ENCODE results near the gene TBCD.
A peak's percentile ranks its signal among the peaks of the same experiment; 100 is the strongest.

Gene TBCD

DNA sequence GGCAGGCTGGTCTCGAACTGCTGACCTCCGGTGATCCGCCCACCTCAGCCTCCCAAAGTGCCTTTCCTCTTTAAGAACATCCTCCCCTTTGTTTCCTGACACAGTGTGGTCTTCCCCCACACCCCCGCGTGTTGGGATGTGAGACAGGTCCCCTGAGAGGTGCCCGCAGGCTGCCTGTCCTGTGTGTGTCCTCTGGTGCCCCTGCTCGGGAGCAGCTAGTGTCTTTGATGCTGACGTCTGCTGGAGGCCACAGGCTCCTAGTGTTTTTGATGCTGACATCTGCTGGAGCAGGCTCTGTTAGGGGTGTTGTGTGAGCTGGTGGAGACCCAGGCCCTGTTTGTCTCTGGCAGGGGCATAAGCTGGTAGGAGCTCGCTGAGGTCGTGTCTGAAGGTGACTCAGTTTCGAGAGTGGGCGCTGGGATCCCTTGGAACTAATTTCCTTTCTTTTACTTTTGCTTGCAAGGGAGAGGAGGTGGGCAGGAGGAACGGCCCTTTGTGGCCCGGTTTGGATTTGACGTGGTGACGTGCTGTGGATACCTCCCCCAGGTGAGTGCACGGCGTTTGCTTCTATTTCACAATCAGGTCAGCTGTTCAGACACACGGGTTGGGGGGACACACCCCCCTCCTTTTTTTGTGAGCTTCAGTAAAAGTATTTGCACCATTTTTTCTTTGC, 29.4 kb upstream of the TBCD start:
- peaks cover 5 to 6% of the 10 kb centered on the region in 2 donors for H3K4me1 ChIP-seq (ENCODE audit: control insufficient read depth in 2 of 2, insufficient read depth in 1 of 2, low read depth in 1 of 2, low read length in 2 of 2)
- H3K18ac ChIP-seq (ENCODE audit: low read length): no peak overlapping the region
- no peak overlapping the region for H2BK120ac ChIP-seq (ENCODE audit: low read depth, low read length)
- H2BK15ac ChIP-seq (ENCODE audit: low read length): no peak overlapping the region
- H3K27me3 ChIP-seq (ENCODE audit: control insufficient read depth in 3 of 3, insufficient read depth in 3 of 3, low read depth in 1 of 3, low read length in 3 of 3): no peaks in the 10 kb centered on the region
- no peak overlapping the region for H2AFZ ChIP-seq (ENCODE audit: low read length)
- WGBS, 2 donors (ENCODE audit: extremely low coverage in 2 of 2, insufficient read length in 2 of 2, insufficient replicate concordance in 1 of 2): no CpG with 5 or more reads among the region's 19 CpGs
- H3K36me3 ChIP-seq (replicated peaks in 1 of 2; ENCODE audit: control insufficient read depth in 2 of 2, insufficient read depth in 2 of 2, low read length in 2 of 2): peaks cover 26 to 65% of the 10 kb centered on the region in 2 donors
- no peak overlapping the region for H2BK12ac ChIP-seq (ENCODE audit: low read length)
- no peak overlapping the region for H2BK5ac ChIP-seq (ENCODE audit: low read length)
- H3K4me2 ChIP-seq (ENCODE audit: insufficient read depth, low read length, poor library complexity, severe bottlenecking): no peak overlapping the region
- no peak overlapping the region for H3K23ac ChIP-seq (ENCODE audit: low read depth, low read length, poor library complexity)
- no peak overlapping the region for H3K27ac ChIP-seq (replicated peaks; ENCODE audit: low read length)
- no peak overlapping the region for H3K9ac ChIP-seq (ENCODE audit: low read depth, low read length, poor library complexity)
- H3K79me1 ChIP-seq (ENCODE audit: low read depth, low read length): peaks cover 5% of the 10 kb centered on the region
- H4K91ac ChIP-seq (ENCODE audit: low read depth, low read length, poor library complexity): no peak overlapping the region
- no peak overlapping the region for H3K4ac ChIP-seq (ENCODE audit: low read length)
- H3K9me3 ChIP-seq (replicated peaks in 1 of 2; ENCODE audit: control insufficient read depth in 2 of 2, insufficient read depth in 1 of 2, low read depth in 1 of 2, low read length in 2 of 2): peaks cover 0 to 2% of the 10 kb centered on the region in 2 donors
- no peak overlapping the region for H2AK5ac ChIP-seq (ENCODE audit: low read depth, low read length)
- no peak overlapping the region for H3K4me3 ChIP-seq (ENCODE audit: low read length in 2 of 2)
- no peak for DNase-seq (ENCODE audit: low spot score)
- no peak overlapping the region for H4K8ac ChIP-seq (ENCODE audit: low read depth, low read length)
- H3K14ac ChIP-seq (ENCODE audit: low read length): no peak overlapping the region

DNA sequence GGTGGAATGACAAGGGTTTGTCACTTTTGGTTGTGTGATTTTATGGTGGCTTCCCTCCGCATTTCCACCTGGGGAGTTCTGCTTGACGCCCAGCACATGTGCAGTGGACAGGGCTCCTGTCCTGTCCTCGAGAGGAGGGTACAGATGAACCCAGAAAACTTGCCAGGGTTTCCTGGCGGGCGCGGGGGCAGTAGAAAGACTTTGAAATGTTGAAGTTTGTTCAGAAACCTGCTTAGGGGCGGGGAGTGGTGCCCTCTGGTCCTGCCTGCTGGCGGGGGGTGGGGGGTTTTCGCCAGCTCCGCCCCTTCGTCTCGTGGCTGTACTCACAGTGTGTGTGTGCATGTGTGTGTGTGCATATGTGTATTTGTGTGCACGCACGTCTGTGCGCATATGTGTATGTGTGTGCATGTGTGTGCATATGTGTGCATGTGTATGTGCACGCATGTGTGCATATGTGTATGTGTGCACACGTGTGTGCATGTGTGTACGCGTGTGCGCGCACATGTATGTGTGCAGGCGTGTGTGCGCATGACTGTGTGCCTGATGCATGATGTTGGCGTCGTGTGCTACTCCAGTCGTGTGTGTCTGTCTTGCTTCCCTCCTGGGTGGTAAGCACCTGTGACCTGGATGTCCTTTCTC, 28.6 kb upstream of the TBCD start:
- H3K4me2 ChIP-seq (ENCODE audit: insufficient read depth, low read length, poor library complexity, severe bottlenecking): no peak overlapping the region
- no peak for DNase-seq (ENCODE audit: low spot score)
- H2BK12ac ChIP-seq (ENCODE audit: low read length): no peak overlapping the region
- peak overlapping the region; percentile 96 for H4K8ac ChIP-seq (ENCODE audit: low read depth, low read length)
- no peak overlapping the region for H2AK5ac ChIP-seq (ENCODE audit: low read depth, low read length)
- no peak overlapping the region for H3K18ac ChIP-seq (ENCODE audit: low read length)
- no peak overlapping the region for H2AFZ ChIP-seq (ENCODE audit: low read length)
- no CpG with 5 or more reads among the region's 26 CpGs for WGBS, 2 donors (ENCODE audit: extremely low coverage in 2 of 2, insufficient read length in 2 of 2, insufficient replicate concordance in 1 of 2)
- peaks cover 5% of the 10 kb centered on the region for H3K79me1 ChIP-seq (ENCODE audit: low read depth, low read length)
- peak overlapping the region; percentile 75 for H3K23ac ChIP-seq (ENCODE audit: low read depth, low read length, poor library complexity)
- no peaks in the 10 kb centered on the region for H3K4me1 ChIP-seq (ENCODE audit: control insufficient read depth in 2 of 2, insufficient read depth in 1 of 2, low read depth in 1 of 2, low read length in 2 of 2)
- H3K27me3 ChIP-seq (ENCODE audit: control insufficient read depth in 3 of 3, insufficient read depth in 3 of 3, low read depth in 1 of 3, low read length in 3 of 3): no peaks in the 10 kb centered on the region
- peaks cover 29 to 72% of the 10 kb centered on the region in 2 donors for H3K36me3 ChIP-seq (replicated peaks in 1 of 2; ENCODE audit: control insufficient read depth in 2 of 2, insufficient read depth in 2 of 2, low read length in 2 of 2)
- no peak overlapping the region for H3K27ac ChIP-seq (replicated peaks; ENCODE audit: low read length)
- peak overlapping the region in 1 of 2 donors; percentile 53 for H3K4me3 ChIP-seq (ENCODE audit: low read length in 2 of 2)
- peak overlapping the region; percentile 87 for H3K14ac ChIP-seq (ENCODE audit: low read length)
- no peak overlapping the region for H2BK15ac ChIP-seq (ENCODE audit: low read length)
- peaks cover 0 to 2% of the 10 kb centered on the region in 2 donors for H3K9me3 ChIP-seq (replicated peaks in 1 of 2; ENCODE audit: control insufficient read depth in 2 of 2, insufficient read depth in 1 of 2, low read depth in 1 of 2, low read length in 2 of 2)
- peak overlapping the region; percentile 72 for H3K9ac ChIP-seq (ENCODE audit: low read depth, low read length, poor library complexity)
- no peak overlapping the region for H2BK120ac ChIP-seq (ENCODE audit: low read depth, low read length)
- H3K4ac ChIP-seq (ENCODE audit: low read length): no peak overlapping the region
- H2BK5ac ChIP-seq (ENCODE audit: low read length): no peak overlapping the region
- H4K91ac ChIP-seq (ENCODE audit: low read depth, low read length, poor library complexity): no peak overlapping the region

DNA sequence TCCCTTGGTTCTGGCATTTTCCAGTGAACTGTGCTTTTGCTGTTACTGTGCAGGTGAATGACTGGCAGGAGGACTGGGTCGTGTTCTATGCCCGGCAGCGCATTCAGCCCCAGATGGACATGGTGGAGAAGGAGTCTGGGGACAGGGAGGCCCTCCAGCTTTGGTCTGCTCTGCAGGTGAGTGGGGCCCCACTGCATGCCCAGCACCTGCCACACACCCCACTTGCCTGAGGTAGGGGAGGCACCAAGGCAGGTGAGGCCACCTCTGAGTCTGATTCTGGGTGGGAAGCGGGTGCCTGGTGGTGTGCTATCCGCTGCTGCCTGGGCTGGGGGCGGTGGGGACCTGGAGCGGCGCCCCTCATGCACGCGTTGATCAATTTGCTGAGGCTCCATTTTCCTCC, 25.4 kb upstream of the TBCD start:
- peak overlapping the region; percentile 21 for H3K9ac ChIP-seq (ENCODE audit: low read depth, low read length, poor library complexity)

DNA sequence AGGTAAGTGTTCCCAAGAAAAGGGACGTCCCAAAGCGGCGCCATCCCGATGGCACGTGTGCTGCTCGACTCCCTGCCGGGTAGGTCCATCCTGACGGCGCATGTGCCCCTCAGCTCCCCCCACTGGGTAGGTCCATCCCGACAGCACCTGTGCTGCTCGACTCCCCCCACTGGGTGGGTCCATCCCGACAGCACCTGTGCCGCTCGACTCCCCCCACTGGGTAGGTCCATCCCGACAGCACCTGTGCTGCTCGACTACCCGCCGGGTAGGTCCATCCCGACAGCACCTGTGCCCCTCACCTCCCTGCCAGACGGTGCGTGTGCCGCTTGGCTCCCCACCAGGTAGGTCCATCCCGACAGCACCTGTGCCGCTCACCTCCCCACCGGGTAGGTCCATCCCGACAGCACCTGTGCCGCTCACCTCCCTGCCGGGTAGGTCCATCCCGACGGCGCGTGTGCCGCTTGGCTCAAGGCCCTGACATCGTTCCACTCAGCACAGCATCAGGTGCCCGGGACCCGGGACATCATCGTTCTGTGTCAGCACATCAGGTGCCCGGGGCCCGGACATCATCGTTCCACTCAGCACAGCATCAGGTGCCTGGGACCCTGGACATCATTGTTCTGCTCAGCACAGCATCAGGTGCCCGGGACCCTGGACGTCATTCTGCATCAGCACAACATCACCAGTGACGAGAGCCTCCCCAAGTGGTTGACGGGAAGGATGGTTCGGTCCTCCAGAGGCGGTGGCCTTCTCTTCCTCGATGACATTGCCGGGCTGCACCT, 22.2 kb upstream of the TBCD start:
- no peak overlapping the region for H3K4me2 ChIP-seq (ENCODE audit: insufficient read depth, low read length, poor library complexity, severe bottlenecking)
- no peak overlapping the region for H3K27ac ChIP-seq (replicated peaks; ENCODE audit: low read length)
- H3K18ac ChIP-seq (ENCODE audit: low read length): peak overlapping the region; percentile 27
- H2BK5ac ChIP-seq (ENCODE audit: low read length): no peak overlapping the region
- peaks cover 29 to 79% of the 10 kb centered on the region in 2 donors for H3K36me3 ChIP-seq (replicated peaks in 1 of 2; ENCODE audit: control insufficient read depth in 2 of 2, insufficient read depth in 2 of 2, low read length in 2 of 2)
- no peak overlapping the region for H3K4ac ChIP-seq (ENCODE audit: low read length)
- H3K9me3 ChIP-seq (replicated peaks in 1 of 2; ENCODE audit: control insufficient read depth in 2 of 2, insufficient read depth in 1 of 2, low read depth in 1 of 2, low read length in 2 of 2): peaks cover 12 to 14% of the 10 kb centered on the region in 2 donors
- no peaks in the 10 kb centered on the region for H3K4me1 ChIP-seq (ENCODE audit: control insufficient read depth in 2 of 2, insufficient read depth in 1 of 2, low read depth in 1 of 2, low read length in 2 of 2)
- no peak overlapping the region for H2AFZ ChIP-seq (ENCODE audit: low read length)
- no peak overlapping the region for H2BK15ac ChIP-seq (ENCODE audit: low read length)
- H3K27me3 ChIP-seq (ENCODE audit: control insufficient read depth in 3 of 3, insufficient read depth in 3 of 3, low read depth in 1 of 3, low read length in 3 of 3): no peaks in the 10 kb centered on the region
- peak overlapping the region; percentile 60 for H3K9ac ChIP-seq (ENCODE audit: low read depth, low read length, poor library complexity)
- no peak overlapping the region for H2BK120ac ChIP-seq (ENCODE audit: low read depth, low read length)
- no peak overlapping the region for H4K91ac ChIP-seq (ENCODE audit: low read depth, low read length, poor library complexity)
- H2BK12ac ChIP-seq (ENCODE audit: low read length): no peak overlapping the region
- no peak for DNase-seq (ENCODE audit: low spot score)
- H3K4me3 ChIP-seq (ENCODE audit: low read length in 2 of 2): no peak overlapping the region
- peak overlapping the region; percentile 56 for H3K14ac ChIP-seq (ENCODE audit: low read length)
- no CpG with 5 or more reads among the region's 48 CpGs for WGBS, 2 donors (ENCODE audit: extremely low coverage in 2 of 2, insufficient read length in 2 of 2, insufficient replicate concordance in 1 of 2)
- H2AK5ac ChIP-seq (ENCODE audit: low read depth, low read length): no peak overlapping the region
- H3K23ac ChIP-seq (ENCODE audit: low read depth, low read length, poor library complexity): peak overlapping the region; percentile 85
- peaks cover 2% of the 10 kb centered on the region for H3K79me1 ChIP-seq (ENCODE audit: low read depth, low read length)
- H4K8ac ChIP-seq (ENCODE audit: low read depth, low read length): peak overlapping the region; percentile 17

More for the DNA sequence above, 25.4 kb upstream of the TBCD start:
- Histone ChIP-seq H2BK5ac (ENCODE audit: low read length) (peak overlapping the region; percentile 82), H3K4ac (ENCODE audit: low read length) (no peak overlapping the region), H2BK120ac (ENCODE audit: low read depth, low read length) (no peak overlapping the region), H3K9me3 (replicated peaks in 1 of 2; ENCODE audit: control insufficient read depth in 2 of 2, insufficient read depth in 1 of 2, low read depth in 1 of 2, low read length in 2 of 2) (peaks cover 0 to 4% of the 10 kb centered on the region in 2 donors), H3K23ac (ENCODE audit: low read depth, low read length, poor library complexity) (no peak overlapping the region), H2AK5ac (ENCODE audit: low read depth, low read length) (no peak overlapping the region), H3K36me3 (replicated peaks in 1 of 2; ENCODE audit: control insufficient read depth in 2 of 2, insufficient read depth in 2 of 2, low read length in 2 of 2) (peaks cover 33 to 71% of the 10 kb centered on the region in 2 donors), H3K4me3 (ENCODE audit: low read length in 2 of 2) (no peak overlapping the region), H3K27me3 (ENCODE audit: control insufficient read depth in 3 of 3, insufficient read depth in 3 of 3, low read depth in 1 of 3, low read length in 3 of 3) (no peaks in the 10 kb centered on the region), H3K27ac (replicated peaks; ENCODE audit: low read length) (no peak overlapping the region), H2BK15ac (ENCODE audit: low read length) (no peak overlapping the region), H3K79me1 (ENCODE audit: low read depth, low read length) (peaks cover 5% of the 10 kb centered on the region), H4K8ac (ENCODE audit: low read depth, low read length) (no peak overlapping the region), H2AFZ (ENCODE audit: low read length) (no peak overlapping the region), H3K18ac (ENCODE audit: low read length) (no peak overlapping the region), H2BK12ac (ENCODE audit: low read length) (no peak overlapping the region), H3K4me2 (ENCODE audit: insufficient read depth, low read length, poor library complexity, severe bottlenecking) (no peak overlapping the region), H4K91ac (ENCODE audit: low read depth, low read length, poor library complexity) (no peak overlapping the region), H3K14ac (ENCODE audit: low read length) (no peak overlapping the region), H3K4me1 (ENCODE audit: control insufficient read depth in 2 of 2, insufficient read depth in 1 of 2, low read depth in 1 of 2, low read length in 2 of 2) (no peaks in the 10 kb centered on the region)
- WGBS, 2 donors (ENCODE audit: extremely low coverage in 2 of 2, insufficient read length in 2 of 2, insufficient replicate concordance in 1 of 2): no CpG with 5 or more reads among the region's 10 CpGs
- DNase-seq (ENCODE audit: low spot score): no peak
